ENCODE results near the gene SMARCAL1.
"Not testable (repeated sequence)": the region's sequence is repeated elsewhere in the genome, so short reads cannot be mapped to it uniquely, and the experiment has no call there.

SMARCAL1 gene

GRCh38 chr2:216503159-216503629 lies 90.9 kb downstream of the SMARCAL1 start:
- no peak for DNase-seq

- DNase-seq: no peak
These were observed 91.6 kb downstream of the SMARCAL1 start for GRCh38 chr2:216503697-216504375.

- no peak for DNase-seq
These were observed 92.1 kb downstream of the SMARCAL1 start for GRCh38 chr2:216504376-216504762.

- DNase-seq: no peak
These were observed 93.1 kb downstream of the SMARCAL1 start for GRCh38 chr2:216505133-216506106.

GRCh38 chr2:216507220-216508160 lies 95.2 kb downstream of the SMARCAL1 start:
- DNase-seq: no peak

GRCh38 chr2:216508229-216508628 lies 95.9 kb downstream of the SMARCAL1 start:
- DNase-seq: no peak

- DNase-seq: peak; percentile 76
These were observed 104.6 kb downstream of the SMARCAL1 start for GRCh38 chr2:216516730-216517350.

- DNase-seq: no peak
These were observed 105.4 kb downstream of the SMARCAL1 start for GRCh38 chr2:216517447-216518225.

GRCh38 chr2:216518566-216519119 lies 106.4 kb downstream of the SMARCAL1 start:
- DNase-seq: not testable (repeated sequence)

- DNase-seq: peak; percentile 85
These were observed 107.0 kb downstream of the SMARCAL1 start for GRCh38 chr2:216519154-216519762.

- DNase-seq: no peak
These were observed 107.8 kb downstream of the SMARCAL1 start for GRCh38 chr2:216520112-216520511.

GRCh38 chr2:216522892-216523502 lies 110.7 kb downstream of the SMARCAL1 start:
- no peak for DNase-seq

- DNase-seq: no peak
These were observed 113.7 kb downstream of the SMARCAL1 start for GRCh38 chr2:216525972-216526371.

GRCh38 chr2:216526939-216527338 lies 114.7 kb downstream of the SMARCAL1 start:
- no peak for DNase-seq

- DNase-seq: no peak
These were observed 115.3 kb downstream of the SMARCAL1 start for GRCh38 chr2:216527600-216527999.

GRCh38 chr2:216532562-216532961 lies 120.3 kb downstream of the SMARCAL1 start:
- no peak for DNase-seq
